Fibroblast of pulmonary artery (primary cell): Measurements from ENCODE around the gene DHCR24.

Experiments
- DNase-seq: peaks from one replicate; pipeline ENCODE4 v3.0.0-alpha.2; 2010; ENCODE audit warnings: low read depth
- H3K4me3 ChIP-seq: replicated peaks from 2 replicates; pipeline ENCODE4 v1.5.1; 2011; ENCODE audit warnings: low read depth, mild to moderate bottlenecking, control low read depth, low read length, moderate library complexity
- CTCF ChIP-seq: IDR thresholded peaks from 2 replicates; pipeline ENCODE4 v1.5.1; 2011; ENCODE audit warnings: mild to moderate bottlenecking, control low read depth, low read length, inconsistent platforms; ENCODE audit errors: missing control alignments

The DHCR24 gene

GRCh38 chr1:54906586-54906985 lies 19.6 kb upstream of the DHCR24 start:
- TF ChIP-seq CTCF = no peak
- H3K4me3 ChIP-seq = no peak overlapping the region
- DNase-seq = no peak

- no peak for TF ChIP-seq CTCF
- no peak overlapping the region for H3K4me3 ChIP-seq
- peak; percentile 51 for DNase-seq
Measured at GRCh38 chr1:54904476-54905048, 17.6 kb upstream of the DHCR24 start.

- DNase-seq = no peak
- TF ChIP-seq CTCF = no peak
Measured at GRCh38 chr1:54894271-54894670, 7.3 kb upstream of the DHCR24 start.

GRCh38 chr1:54892586-54892985 lies 5.6 kb upstream of the DHCR24 start:
- H3K4me3 ChIP-seq = no peak overlapping the region
- DNase-seq = no peak
- TF ChIP-seq CTCF = no peak

More at GRCh38 chr1:54894271-54894670, 7.3 kb upstream of the DHCR24 start:
- no peak overlapping the region for H3K4me3 ChIP-seq

- DNase-seq = no peak
Measured at GRCh38 chr1:54889132-54889725, 2.2 kb upstream of the DHCR24 start.

GRCh38 chr1:54888080-54888733 lies 1.2 kb upstream of the DHCR24 start:
- H3K4me3 ChIP-seq = no peak overlapping the region
- DNase-seq = no peak
- no peak for TF ChIP-seq CTCF

More at GRCh38 chr1:54889132-54889725, 2.2 kb upstream of the DHCR24 start:
- no peak for TF ChIP-seq CTCF
- no peak overlapping the region for H3K4me3 ChIP-seq

- DNase-seq = peak; percentile 39
- peak overlapping the region; percentile 90 for H3K4me3 ChIP-seq
- no peak for TF ChIP-seq CTCF
Measured at GRCh38 chr1:54887665-54888071, 673 bp upstream of the DHCR24 start.
